GM03348 (cell line): Measurements from ENCODE around the gene LMOD1.
"Not testable (repeated sequence)": the region's sequence is repeated elsewhere in the genome, so short reads cannot be mapped to it uniquely, and the experiment has no call there.

ENCODE experiments used
- DNase-seq: peaks from one replicate; pipeline ENCODE4 v3.0.0; 2012; ENCODE audit warnings: low spot score

LMOD1 gene

GRCh38 chr1:201914456-201915235 is 31.7 kb downstream of the LMOD1 start:
- no peak for DNase-seq

- no peak for DNase-seq
These were observed 33.5 kb downstream of the LMOD1 start for GRCh38 chr1:201912832-201913231.

GRCh38 chr1:201911826-201912571 is 34.3 kb downstream of the LMOD1 start:
- DNase-seq = no peak

GRCh38 chr1:201907621-201908020 is 38.7 kb downstream of the LMOD1 start:
- no peak for DNase-seq

- no peak for DNase-seq
These were observed 40.0 kb downstream of the LMOD1 start for GRCh38 chr1:201906336-201906735.

GRCh38 chr1:201905234-201905890 is 41.0 kb downstream of the LMOD1 start:
- DNase-seq = no peak

- peak; percentile 87 for DNase-seq
These were observed 41.8 kb downstream of the LMOD1 start for GRCh38 chr1:201904579-201904978.

- peak; percentile 49 for DNase-seq
These were observed 43.2 kb downstream of the LMOD1 start for GRCh38 chr1:201903135-201903534.

GRCh38 chr1:201902198-201902597 is 44.1 kb downstream of the LMOD1 start:
- peak; percentile 29 for DNase-seq

- not testable (repeated sequence) for DNase-seq
These were observed 45.3 kb downstream of the LMOD1 start for GRCh38 chr1:201901036-201901435.

GRCh38 chr1:201900476-201900875 is 45.9 kb downstream of the LMOD1 start:
- no peak for DNase-seq

GRCh38 chr1:201899683-201900429 is 46.5 kb downstream of the LMOD1 start:
- DNase-seq = no peak

GRCh38 chr1:201898992-201899391 is 47.4 kb downstream of the LMOD1 start:
- DNase-seq = no peak

GRCh38 chr1:201898240-201898894 is 48.0 kb downstream of the LMOD1 start:
- no peak for DNase-seq

- DNase-seq = peak; percentile 72
These were observed 49.4 kb downstream of the LMOD1 start for GRCh38 chr1:201896951-201897391.

- DNase-seq = peak; percentile 90
These were observed 50.2 kb downstream of the LMOD1 start for GRCh38 chr1:201895913-201896807.

GRCh38 chr1:201895120-201895665 is 51.2 kb downstream of the LMOD1 start:
- no peak for DNase-seq

- DNase-seq = no peak
These were observed 51.8 kb downstream of the LMOD1 start for GRCh38 chr1:201894343-201895119.

GRCh38 chr1:201893431-201893830 is 52.9 kb downstream of the LMOD1 start:
- DNase-seq = no peak
